OCI-LY1 (cell line): Measurements from ENCODE around the gene MYO16.

ENCODE experiments used
- H2AFZ ChIP-seq: fragments of 200-600 bp; sonication (generic), shearing (Covaris generic); 2 replicates; pipeline ENCODE4 v1.6.0; 2014; ENCODE audit warnings: antibody characterized with exemption, mild to moderate bottlenecking, low read length
- H3F3A ChIP-seq: fragments of 200-600 bp; sonication (generic), shearing (Covaris generic); 2 replicates; pipeline ENCODE4 v1.6.0; 2014; ENCODE audit warnings: mild to moderate bottlenecking, antibody characterized with exemption, low read length, moderate library complexity; ENCODE audit not compliant: insufficient read depth
- H3K27ac ChIP-seq: fragments of 200-600 bp; sonication (generic); 2 replicates; pipeline ENCODE4 v1.5.1; 2014; ENCODE audit warnings: low read length, mixed run types, mild to moderate bottlenecking, low read depth; ENCODE audit not compliant: poor library complexity, severe bottlenecking
- H3K27me3 ChIP-seq: fragments of 200-600 bp; sonication (generic); 2 replicates; pipeline ENCODE4 v1.6.0; 2014; ENCODE audit warnings: antibody characterized with exemption, mild to moderate bottlenecking, low read length, moderate library complexity; ENCODE audit not compliant: insufficient read depth
- H3K36me3 ChIP-seq: fragments of 200-600 bp; sonication (generic); 2 replicates; pipeline ENCODE4 v1.6.1; 2014; ENCODE audit warnings: mild to moderate bottlenecking, antibody characterized with exemption, low read length, moderate library complexity, mixed read lengths; ENCODE audit not compliant: insufficient read depth
- H3K4me1 ChIP-seq: fragments of 200-600 bp; sonication (generic); 2 replicates; pipeline ENCODE4 v1.5.1; 2014; ENCODE audit warnings: mild to moderate bottlenecking, low read length, moderate library complexity; ENCODE audit not compliant: insufficient read depth, severe bottlenecking
- H3K4me2 ChIP-seq: fragments of 200-600 bp; sonication (generic), shearing (Covaris generic); 2 replicates; pipeline ENCODE4 v1.6.1; 2014; ENCODE audit warnings: low read length
- H3K4me3 ChIP-seq: fragments of 200-600 bp; sonication (generic); 2 replicates; pipeline ENCODE4 v1.5.1; 2014; ENCODE audit warnings: low read length, low read depth, mild to moderate bottlenecking, mixed read lengths; ENCODE audit not compliant: poor library complexity, severe bottlenecking
- H3K79me2 ChIP-seq: fragments of 200-600 bp; shearing (Covaris generic); 2 replicates; pipeline ENCODE4 v1.6.1; 2016; ENCODE audit warnings: mixed run types, low read length, mixed read lengths; ENCODE audit not compliant: insufficient read depth
- H3K9ac ChIP-seq: fragments of 200-600 bp; sonication (generic), shearing (Covaris generic); 2 replicates; pipeline ENCODE4 v1.6.1; 2014; ENCODE audit warnings: mild to moderate bottlenecking, low read length, mixed read lengths
- H3K9me2 ChIP-seq: fragments of 200-600 bp; sonication (generic), shearing (Covaris generic); 2 replicates; pipeline ENCODE4 v1.6.1; 2014; ENCODE audit warnings: low read depth, mild to moderate bottlenecking, low read length, mixed read lengths
- H3K9me3 ChIP-seq: fragments of 200-600 bp; shearing (Covaris generic); 2 replicates; pipeline ENCODE4 v1.6.1; 2014; ENCODE audit warnings: low read length, mixed read lengths
- H4K20me1 ChIP-seq: fragments of 200-600 bp; sonication (generic), shearing (Covaris generic); 2 replicates; pipeline ENCODE4 v1.6.0; 2016; ENCODE audit warnings: mild to moderate bottlenecking, low read length; ENCODE audit not compliant: insufficient read depth
- CTCF ChIP-seq: fragments of 200-600 bp; sonication (generic), shearing (Covaris generic); IDR thresholded peaks from 2 replicates; pipeline ENCODE4 v1.5.1; 2017; ENCODE audit warnings: mild to moderate bottlenecking, antibody characterized with exemption, low read length, moderate library complexity, mixed read lengths
- EZH2 ChIP-seq: fragments of 200-600 bp; sonication (generic), shearing (Covaris generic); IDR thresholded peaks from 2 replicates; pipeline ENCODE4 v1.8.0; 2017; ENCODE audit warnings: borderline replicate concordance, mixed run types, mild to moderate bottlenecking, antibody characterized with exemption, low read length, moderate library complexity, mixed read lengths

MYO16 gene

GRCh38 chr13:109205315-109205714, 575.9 kb downstream of the MYO16 start:
- TF ChIP-seq CTCF (no peak), EZH2 (no peak)

GRCh38 chr13:109206616-109207015, 577.2 kb downstream of the MYO16 start:
- Histone ChIP-seq H3F3A (no peaks in the 10 kb centered on the region), H3K9me3 (no peaks in the 10 kb centered on the region), H3K27me3 (no peaks in the 10 kb centered on the region), H3K79me2 (no peaks in the 10 kb centered on the region), H3K4me2 (no peak overlapping the region), H2AFZ (no peak overlapping the region), H3K4me1 (no peaks in the 10 kb centered on the region), H3K9ac (no peak overlapping the region), H3K27ac (no peak overlapping the region), H4K20me1 (no peaks in the 10 kb centered on the region), H3K9me2 (no peaks in the 10 kb centered on the region), H3K36me3 (no peaks in the 10 kb centered on the region), H3K4me3 (no peak overlapping the region)
- TF ChIP-seq EZH2 (no peak), CTCF (no peak)

More at GRCh38 chr13:109205315-109205714, 575.9 kb downstream of the MYO16 start:
- Histone ChIP-seq H3K27ac (no peak overlapping the region), H3K4me3 (no peak overlapping the region), H3K36me3 (no peaks in the 10 kb centered on the region), H3F3A (no peaks in the 10 kb centered on the region), H2AFZ (no peak overlapping the region), H3K79me2 (no peaks in the 10 kb centered on the region), H3K4me2 (no peak overlapping the region), H3K9me3 (no peaks in the 10 kb centered on the region), H3K27me3 (no peaks in the 10 kb centered on the region), H4K20me1 (no peaks in the 10 kb centered on the region), H3K9me2 (no peaks in the 10 kb centered on the region), H3K9ac (no peak overlapping the region), H3K4me1 (no peaks in the 10 kb centered on the region)

- no peaks in the 10 kb centered on the region for H3K9me2 ChIP-seq
- TF ChIP-seq EZH2 (no peak), CTCF (no peak)
- H3K4me3 ChIP-seq = no peak overlapping the region
- no peaks in the 10 kb centered on the region for H3K36me3 ChIP-seq
- no peaks in the 10 kb centered on the region for H3K27me3 ChIP-seq
- no peaks in the 10 kb centered on the region for H4K20me1 ChIP-seq
- no peak overlapping the region for H3K9ac ChIP-seq
- no peaks in the 10 kb centered on the region for H3K9me3 ChIP-seq
- no peaks in the 10 kb centered on the region for H3F3A ChIP-seq
- H3K4me2 ChIP-seq = no peak overlapping the region
- no peak overlapping the region for H2AFZ ChIP-seq
- no peak overlapping the region for H3K27ac ChIP-seq
- H3K4me1 ChIP-seq = no peaks in the 10 kb centered on the region
- H3K79me2 ChIP-seq = no peaks in the 10 kb centered on the region
These were observed 578.2 kb downstream of the MYO16 start for GRCh38 chr13:109207622-109208021.
